22Rv1 (cell line): ENCODE measurements around the gene DDX42.

Experiments used
- ZFX ChIP-seq: fragments of 450-650 bp; IDR thresholded peaks from 2 replicates; pipeline ENCODE4 v1.6.1; 2017; ENCODE audit warnings: antibody characterized with exemption, borderline replicate concordance
- TF ChIP-seq, protein P1 (sequence below): fragments of 450-650 bp; IDR thresholded peaks from 2 replicates; pipeline ENCODE4 v1.5.1; 2017; ENCODE audit warnings: mild to moderate bottlenecking

DNA sequence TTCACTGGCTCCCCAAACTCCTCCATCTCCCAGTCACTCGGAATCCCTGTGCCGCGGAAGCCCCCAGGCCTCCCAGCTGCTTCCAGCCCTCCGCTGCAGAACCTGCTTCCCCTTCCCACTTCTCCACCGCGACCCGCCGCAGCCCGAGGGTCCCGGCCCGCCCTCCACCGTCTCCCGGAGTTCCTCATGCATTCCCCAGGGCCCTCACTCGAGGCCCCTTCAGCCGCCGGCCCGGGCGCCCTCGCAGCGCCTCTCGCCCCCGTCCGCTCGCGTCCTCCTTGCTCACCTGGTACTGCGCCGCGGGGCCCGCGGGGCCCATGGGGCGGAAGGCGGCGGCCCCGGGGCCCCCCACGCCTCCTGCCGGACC, 68.2 kb downstream of the DDX42 start:
- TF ChIP-seq, protein P1, sequence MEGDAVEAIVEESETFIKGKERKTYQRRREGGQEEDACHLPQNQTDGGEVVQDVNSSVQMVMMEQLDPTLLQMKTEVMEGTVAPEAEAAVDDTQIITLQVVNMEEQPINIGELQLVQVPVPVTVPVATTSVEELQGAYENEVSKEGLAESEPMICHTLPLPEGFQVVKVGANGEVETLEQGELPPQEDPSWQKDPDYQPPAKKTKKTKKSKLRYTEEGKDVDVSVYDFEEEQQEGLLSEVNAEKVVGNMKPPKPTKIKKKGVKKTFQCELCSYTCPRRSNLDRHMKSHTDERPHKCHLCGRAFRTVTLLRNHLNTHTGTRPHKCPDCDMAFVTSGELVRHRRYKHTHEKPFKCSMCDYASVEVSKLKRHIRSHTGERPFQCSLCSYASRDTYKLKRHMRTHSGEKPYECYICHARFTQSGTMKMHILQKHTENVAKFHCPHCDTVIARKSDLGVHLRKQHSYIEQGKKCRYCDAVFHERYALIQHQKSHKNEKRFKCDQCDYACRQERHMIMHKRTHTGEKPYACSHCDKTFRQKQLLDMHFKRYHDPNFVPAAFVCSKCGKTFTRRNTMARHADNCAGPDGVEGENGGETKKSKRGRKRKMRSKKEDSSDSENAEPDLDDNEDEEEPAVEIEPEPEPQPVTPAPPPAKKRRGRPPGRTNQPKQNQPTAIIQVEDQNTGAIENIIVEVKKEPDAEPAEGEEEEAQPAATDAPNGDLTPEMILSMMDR = no peak
- no peak for TF ChIP-seq ZFX
